HG02943 (cell line): ENCODE data around the gene GZMH.
"Not testable (repeated sequence)": the region's sequence is repeated elsewhere in the genome, so short reads cannot be mapped to it uniquely, and the experiment has no call there.

Source experiments
- ATAC-seq: cut with Tn5 transposase; IDR thresholded peaks from one replicate; pipeline ENCODE4 v1.9.1; 2021; ENCODE audit warnings: mild to moderate bottlenecking, low read depth, moderate library complexity; ENCODE audit not compliant: unreplicated experiment

GZMH gene

DNA sequence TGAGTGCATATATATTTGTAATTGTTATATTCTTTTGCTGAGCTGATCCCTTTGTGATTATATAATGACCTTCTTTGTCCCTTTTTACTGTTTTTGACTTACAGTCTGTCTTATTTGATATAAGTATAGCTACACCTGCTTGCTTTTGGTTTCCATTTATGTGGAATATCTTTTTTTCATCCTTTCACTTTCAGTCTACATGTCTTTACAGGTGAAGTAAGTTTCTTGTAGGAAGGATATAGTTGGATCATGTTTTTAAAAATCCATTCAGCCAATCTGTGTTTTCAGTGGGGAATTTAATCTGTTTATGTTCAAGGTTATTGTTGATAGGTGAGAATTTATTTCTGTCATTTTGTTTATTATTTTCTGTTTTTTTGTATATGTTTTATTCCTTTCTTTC lies 12.1 kb downstream of the GZMH start:
- ATAC-seq: no peak

GRCh38 chr14:24595073-24595808 lies 14.2 kb downstream of the GZMH start:
- ATAC-seq: no peak

DNA sequence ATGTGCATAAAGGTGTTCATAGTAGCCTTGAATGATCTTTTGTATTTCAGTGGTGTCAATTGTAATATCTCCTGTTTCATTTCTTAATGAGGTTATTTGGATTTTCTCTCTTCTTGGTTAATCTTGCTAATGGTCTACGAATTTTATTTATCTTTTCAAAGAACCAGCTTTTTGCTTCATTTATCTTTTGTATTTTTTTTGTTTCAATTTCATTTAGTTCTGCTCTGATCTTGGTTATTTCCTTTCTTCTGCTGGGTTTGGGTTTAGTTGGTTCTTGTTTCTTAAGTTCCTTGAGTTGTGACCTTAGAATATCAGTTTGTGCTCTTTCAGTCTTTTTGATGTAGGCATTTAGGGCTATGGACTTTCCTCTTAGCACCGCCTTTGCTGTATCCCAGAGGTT lies 18.5 kb downstream of the GZMH start:
- ATAC-seq: not testable (repeated sequence)

DNA sequence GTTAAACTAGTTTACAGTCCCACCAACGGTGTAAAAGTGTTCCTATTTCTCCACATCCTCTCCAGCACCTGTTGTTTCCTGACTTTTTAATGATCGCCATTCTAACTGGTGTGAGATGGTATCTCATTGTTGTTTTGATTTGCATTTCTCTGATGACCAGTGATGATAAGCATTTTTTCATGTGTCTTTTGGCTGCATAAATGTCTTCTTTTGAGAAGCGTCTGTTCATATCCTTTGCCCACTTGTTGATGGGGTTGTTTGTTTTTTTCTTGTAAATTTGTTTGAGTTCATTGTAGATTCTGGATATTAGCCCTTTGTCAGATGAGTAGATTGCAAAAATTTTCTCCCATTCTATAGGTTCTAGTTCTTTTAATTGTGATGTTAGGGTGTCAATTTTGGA lies 25.1 kb downstream of the GZMH start:
- ATAC-seq: not testable (repeated sequence)

DNA sequence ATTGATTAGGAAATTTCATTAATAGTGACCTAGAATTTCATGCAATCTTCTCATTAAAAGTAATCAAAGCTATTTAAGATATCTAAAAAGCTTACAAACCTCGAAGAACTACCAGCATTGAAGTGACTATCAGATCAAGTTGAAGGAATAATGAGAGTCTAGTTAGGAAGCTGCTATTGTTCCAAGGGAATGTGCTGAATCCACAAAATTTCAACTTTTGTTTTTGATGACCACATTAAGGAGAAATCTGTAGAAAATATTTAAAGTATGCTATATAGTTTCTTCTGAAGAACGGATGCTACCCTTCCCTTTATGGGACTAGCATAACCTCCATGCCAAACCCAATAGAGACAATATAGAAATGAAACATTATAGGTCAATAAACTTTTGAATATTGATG lies 30.9 kb downstream of the GZMH start:
- no peak for ATAC-seq

- no peak for ATAC-seq
Measured at GRCh38 chr14:24576771-24577170, 32.7 kb downstream of the GZMH start.

DNA sequence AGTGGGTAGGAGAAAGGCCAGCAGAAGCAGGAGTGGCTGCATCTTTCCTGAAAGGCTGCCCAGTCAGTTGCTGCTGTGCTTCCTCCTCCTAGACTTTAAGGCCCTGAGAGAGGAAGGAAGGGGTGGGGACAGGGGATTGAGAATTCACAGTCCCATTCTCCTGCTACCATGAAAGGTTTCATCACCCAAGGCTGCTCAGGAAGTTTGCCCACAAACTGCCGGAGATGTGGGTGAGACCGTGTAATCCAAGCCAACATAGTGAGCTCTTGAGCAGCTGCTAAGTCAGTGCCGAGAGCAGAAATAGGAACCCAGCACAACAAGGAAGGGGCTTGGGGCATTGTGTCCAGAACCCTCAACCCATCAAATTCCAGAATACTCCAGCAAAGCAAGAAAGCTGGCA lies 33.3 kb downstream of the GZMH start, which contains the start of gene CTSG:
Gene CTSG (minus strand): TSS at position 69 of the 400 bp plus-strand sequence. CDS start 27 bp downstream, at position 42.
- no peak for ATAC-seq

DNA sequence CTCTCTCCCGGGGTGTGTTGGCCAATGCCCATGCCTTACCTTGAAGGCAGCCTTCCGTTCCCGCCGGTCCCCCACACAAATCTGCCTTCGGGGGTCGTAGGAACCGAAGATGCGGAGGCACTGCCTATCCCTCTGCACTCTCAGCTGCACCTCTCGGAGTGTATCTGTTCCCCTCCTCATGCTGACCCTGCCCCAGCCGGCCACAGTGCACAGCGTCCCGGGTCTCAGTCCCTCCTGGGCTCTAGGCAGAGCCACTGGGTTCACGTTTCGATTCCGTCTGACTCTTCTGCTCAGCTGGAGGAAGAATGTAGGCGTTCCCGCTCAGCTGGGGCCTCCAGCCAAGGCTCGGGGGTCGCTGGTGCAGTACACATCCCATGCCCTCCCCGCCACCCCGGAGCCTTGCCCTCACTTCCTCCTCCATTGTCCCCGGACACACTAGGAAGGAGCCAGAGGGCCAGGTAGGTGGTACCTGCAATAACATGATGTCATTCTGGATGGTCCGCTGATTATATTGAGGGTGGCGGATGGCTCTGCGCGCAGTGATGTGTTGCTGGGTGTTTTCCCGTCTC lies 35.2 kb downstream of the GZMH start:
- no peak for ATAC-seq

DNA sequence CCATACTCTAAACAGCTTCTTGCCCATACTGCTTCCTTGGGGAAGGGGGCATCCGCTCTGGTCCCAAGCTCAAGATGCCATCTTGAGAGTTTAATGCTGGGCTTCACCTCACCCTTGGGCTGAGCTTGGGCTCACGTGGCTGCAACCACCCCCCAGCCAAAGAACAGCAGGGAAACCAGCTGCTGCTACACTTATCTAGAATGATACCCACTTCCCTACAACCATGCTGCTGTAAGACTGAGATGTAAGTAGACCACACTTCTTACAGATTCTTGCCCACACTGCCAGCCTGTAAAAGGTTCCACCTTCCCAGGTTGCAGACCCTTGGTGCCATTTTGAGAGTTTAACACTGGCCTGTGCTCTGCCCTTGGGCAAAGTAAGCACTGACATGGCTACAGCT lies 43.2 kb downstream of the GZMH start:
- ATAC-seq: no peak

DNA sequence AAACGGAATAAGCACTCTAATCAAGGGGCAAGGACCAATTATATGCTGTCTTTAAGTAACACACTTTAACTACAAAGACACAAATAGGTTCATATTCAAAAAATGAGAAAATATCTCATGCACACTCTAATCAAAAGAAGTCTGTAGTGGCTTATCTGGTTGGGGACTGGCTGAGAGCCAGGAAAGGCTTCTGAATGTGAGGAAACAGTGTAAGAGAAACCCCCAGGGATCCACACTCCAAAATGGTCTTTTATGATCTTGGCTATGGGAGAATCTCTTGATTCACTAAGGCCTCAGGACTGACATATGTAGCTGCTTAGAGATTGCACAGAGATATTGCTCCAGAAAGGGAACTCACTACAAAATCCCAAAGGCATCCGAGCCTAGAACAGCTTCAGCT lies 43.7 kb downstream of the GZMH start:
- no peak for ATAC-seq

GRCh38 chr14:24563505-24563904 lies 46.0 kb downstream of the GZMH start:
- no peak for ATAC-seq

DNA sequence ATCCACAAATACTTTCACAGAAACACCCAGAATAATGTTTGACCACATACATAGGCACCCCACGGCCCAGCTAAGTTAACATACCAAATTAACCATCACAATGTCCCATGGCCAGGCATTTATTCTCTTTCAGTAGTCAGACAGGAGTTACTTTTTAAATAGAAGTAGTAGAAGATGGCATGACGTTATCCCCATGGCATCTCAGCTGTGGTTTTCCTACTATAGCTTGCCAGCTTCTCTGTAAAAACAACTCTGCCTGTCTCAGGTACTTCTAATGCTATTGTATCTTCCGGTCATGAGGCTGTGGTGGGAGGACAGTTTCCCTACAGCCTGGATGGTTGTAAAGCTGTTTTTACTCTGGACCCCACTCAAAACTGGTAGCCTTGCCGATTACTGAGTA lies 52.7 kb downstream of the GZMH start:
- ATAC-seq: no peak
